Bronchial epithelial cell (primary cell): Measurements from ENCODE around the gene CNEP1R1. TPM values are rescaled to one million over a fixed set of nuclear protein-coding genes. Genes with fewer than 3 reads are reported as not detected.

ENCODE experiments used
- DNase-seq: peaks from one replicate; pipeline ENCODE4 v3.0.0-alpha.2; 2010; ENCODE audit warnings: low read depth
- FAIRE-seq: peaks from 2 replicates; lab custom pipeline; 2011; peaks lifted over from hg19 to GRCh38; lab: Jason Lieb, UNC
- H3K27me3 ChIP-seq: 2 replicates; pipeline ENCODE4 v1.5.1; 2011; ENCODE audit warnings: low read length; ENCODE audit not compliant: control insufficient read depth, insufficient read depth
- H3K36me3 ChIP-seq: 2 replicates; pipeline ENCODE4 v1.5.1; 2011; ENCODE audit warnings: low read length; ENCODE audit not compliant: control insufficient read depth, insufficient read depth
- H3K4me3 ChIP-seq: 2 replicates; pipeline ENCODE4 v1.5.1; 2011; ENCODE audit warnings: mild to moderate bottlenecking, low read depth, low read length, control low read depth
- CTCF ChIP-seq: IDR thresholded peaks from 2 replicates; pipeline ENCODE4 v1.5.1; 2011; ENCODE audit warnings: mild to moderate bottlenecking, moderate library complexity, low read length, control low read depth, inconsistent platforms; ENCODE audit not compliant: insufficient read depth, severe bottlenecking
- total RNA-seq: library from RNA; depleted of rRNA; stranded (reverse); fragments of >200 nt; gene quantifications from 2 replicates; pipeline ENCODE4 v1.2.1, GENCODE V29; 2014

Gene CNEP1R1
- total RNA-seq, 1 donor from 2014 or later: 23.7 TPM

GRCh38 chr16:50035468-50035992, 10.5 kb downstream of the CNEP1R1 start:
- Histone ChIP-seq H3K27me3 (no peaks in the 10 kb centered on the region), H3K4me3 (no peak overlapping the region), H3K36me3 (no peaks in the 10 kb centered on the region)
- no peak for TF ChIP-seq CTCF
- DNase-seq (peak; percentile 32), FAIRE-seq (no peak)

DNA sequence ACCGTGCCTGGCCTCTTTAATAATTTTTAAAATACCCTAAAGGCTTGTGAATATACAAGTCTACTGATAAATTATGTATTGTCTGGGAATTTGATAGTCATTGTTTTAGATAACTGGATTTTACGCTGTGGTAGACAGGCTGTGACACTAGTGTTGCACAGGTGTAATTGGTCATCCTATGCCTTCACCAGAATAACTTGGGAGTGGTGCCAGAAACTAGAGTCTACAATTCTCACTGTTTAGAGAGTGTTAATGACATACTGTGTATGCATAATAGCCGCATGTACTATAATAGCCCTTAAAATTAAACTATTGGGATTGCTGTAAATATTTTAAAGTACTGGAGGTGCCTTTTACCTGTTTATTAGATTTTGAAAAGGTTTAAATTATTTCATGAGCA, 11.4 kb downstream of the CNEP1R1 start:
- Histone ChIP-seq H3K4me3 (no peak overlapping the region), H3K36me3 (no peaks in the 10 kb centered on the region), H3K27me3 (no peaks in the 10 kb centered on the region)
- DNase-seq (no peak), FAIRE-seq (no peak)
- no peak for TF ChIP-seq CTCF

- FAIRE-seq: no peak
- H3K36me3 ChIP-seq: no peaks in the 10 kb centered on the region
- peak; percentile 14 for DNase-seq
- no peak for TF ChIP-seq CTCF
- H3K27me3 ChIP-seq: no peaks in the 10 kb centered on the region
- no peak overlapping the region for H3K4me3 ChIP-seq
Observed at GRCh38 chr16:50037662-50038220, 12.7 kb downstream of the CNEP1R1 start.

DNA sequence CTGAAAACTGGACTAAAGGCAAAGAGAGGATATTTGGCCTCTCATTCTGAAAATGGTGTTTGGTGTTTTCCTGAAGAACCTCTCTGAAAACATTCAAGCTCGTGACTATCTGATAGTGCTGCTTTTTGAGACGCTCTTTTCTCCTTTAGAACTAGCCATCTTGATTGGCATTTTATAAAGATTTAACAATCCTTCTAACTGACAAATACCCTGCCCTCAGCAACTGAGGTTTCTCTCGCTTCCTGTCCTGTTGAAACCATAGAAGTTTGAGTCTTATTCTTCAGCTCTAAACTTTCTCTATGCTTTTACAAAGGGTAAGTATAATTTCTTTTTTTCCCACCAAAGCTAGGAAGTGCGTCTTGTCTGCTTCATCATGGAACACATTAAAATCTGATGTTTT, 13.3 kb downstream of the CNEP1R1 start:
- Histone ChIP-seq H3K27me3 (no peaks in the 10 kb centered on the region), H3K4me3 (no peak overlapping the region), H3K36me3 (no peaks in the 10 kb centered on the region)
- no peak for FAIRE-seq
- no peak for DNase-seq
- no peak for TF ChIP-seq CTCF

DNA sequence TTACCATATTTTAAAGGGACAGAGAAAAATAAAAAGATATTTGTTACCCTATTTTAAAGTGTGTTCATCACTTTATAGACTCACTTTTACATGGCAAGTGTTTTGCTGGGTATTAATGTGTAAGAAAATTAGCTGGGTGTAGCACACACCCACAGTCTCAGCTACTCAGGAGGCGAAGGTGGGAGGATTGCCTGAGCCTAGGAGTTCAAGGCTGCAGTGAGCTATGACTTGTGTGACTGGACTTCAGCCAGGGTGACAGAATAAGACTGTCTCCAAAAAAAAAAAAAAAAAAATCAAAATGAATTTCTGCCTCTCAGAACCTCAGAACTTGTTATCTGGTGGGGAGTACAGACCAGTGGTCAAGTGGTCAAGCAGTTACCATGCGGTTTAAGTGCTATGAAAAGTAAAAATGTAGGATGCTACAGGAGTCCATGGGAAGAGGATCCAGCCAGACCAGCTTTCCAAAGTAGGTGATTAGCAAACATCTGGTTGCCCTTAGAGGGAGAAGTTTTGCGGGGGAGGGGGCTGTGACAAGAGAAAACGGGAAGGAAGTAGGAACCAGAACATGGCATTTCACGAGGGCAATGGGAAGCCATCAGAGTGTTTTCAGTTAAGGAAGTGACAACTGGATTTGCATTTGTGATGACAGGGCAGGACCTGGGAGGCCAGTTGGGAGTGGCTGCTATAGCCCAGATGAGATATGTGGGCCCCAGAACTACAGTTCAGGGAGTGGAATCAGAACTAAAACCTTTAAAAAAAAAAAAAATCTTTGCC, 13.9 kb downstream of the CNEP1R1 start:
- no peak for TF ChIP-seq CTCF
- DNase-seq (no peak), FAIRE-seq (no peak)
- Histone ChIP-seq H3K4me3 (no peak overlapping the region), H3K36me3 (no peaks in the 10 kb centered on the region), H3K27me3 (no peaks in the 10 kb centered on the region)
